SK-N-SH treated with all-trans-retinoic acid at 6 μM for 48 hours (cell line): ENCODE results near the gene TXK.

Source experiments
- ARNTL ChIP-seq: fragments of 450-650 bp; formaldehyde crosslinking; IDR thresholded peaks from 2 replicates; pipeline ENCODE4 v1.5.0; 2020; ENCODE audit warnings: low read depth, mild to moderate bottlenecking, moderate library complexity, borderline replicate concordance
- CSDC2 ChIP-seq: fragments of 250-450 bp; sonication (Bioruptor Pico); IDR thresholded peaks from 2 replicates; pipeline ENCODE4 v1.5.0; 2020; ENCODE audit warnings: mild to moderate bottlenecking, moderate library complexity
- PPARA ChIP-seq: fragments of 250-450 bp; sonication (Bioruptor Pico); IDR thresholded peaks from 2 replicates; pipeline ENCODE4 v1.5.0; 2020; ENCODE audit warnings: mild to moderate bottlenecking, borderline replicate concordance
- RARB ChIP-seq: fragments of 250-450 bp; sonication (Bioruptor Pico); IDR thresholded peaks from 2 replicates; pipeline ENCODE4 v1.8.0; 2021; ENCODE audit warnings: mild to moderate bottlenecking, moderate library complexity
- TOX ChIP-seq: fragments of 250-450 bp; sonication (Bioruptor Pico); IDR thresholded peaks from 2 replicates; pipeline ENCODE4 v1.8.0; 2021; ENCODE audit warnings: mild to moderate bottlenecking, moderate library complexity, borderline replicate concordance
- ZC3H10 ChIP-seq: fragments of 250-450 bp; sonication (Bioruptor Pico); IDR thresholded peaks from 2 replicates; pipeline ENCODE4 v1.5.1; 2021; ENCODE audit warnings: mild to moderate bottlenecking, moderate library complexity
- TF ChIP-seq, protein P1 (sequence below): fragments of 250-450 bp; sonication (Bioruptor Pico); IDR thresholded peaks from 2 replicates; pipeline ENCODE4 v1.5.1; 2020; ENCODE audit warnings: low read depth, mild to moderate bottlenecking, moderate library complexity
- TF ChIP-seq, protein P2 (sequence below): fragments of 250-450 bp; sonication (Bioruptor Pico); IDR thresholded peaks from 2 replicates; pipeline ENCODE4 v1.8.0; 2021; ENCODE audit warnings: low read depth, mild to moderate bottlenecking, moderate library complexity, borderline replicate concordance

DNA sequence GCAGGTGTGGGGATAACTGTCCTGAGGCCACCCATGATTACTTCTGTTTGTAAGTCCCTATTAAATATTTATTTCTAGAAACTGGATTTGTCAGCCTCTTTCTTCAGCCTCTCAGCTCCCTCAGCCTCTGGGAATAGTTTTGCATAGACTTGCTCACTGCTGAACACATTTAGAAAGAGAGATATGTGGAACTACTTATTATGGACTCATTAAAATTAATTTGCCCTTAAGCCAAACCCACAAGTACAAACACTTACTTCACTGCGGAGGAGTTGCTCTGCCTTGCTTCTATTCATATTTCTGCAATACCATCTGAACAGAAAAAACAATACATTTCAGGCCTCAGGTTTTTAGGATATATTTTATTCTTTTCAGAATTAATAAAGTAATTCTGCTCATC, 22.4 kb upstream of the TXK start:
- TF ChIP-seq ARNTL (CRISPR knock-in tag) (no peak), ZC3H10 (CRISPR knock-in tag) (no peak), RARB (CRISPR knock-in tag) (no peak), PPARA (CRISPR knock-in tag) (no peak), CSDC2 (CRISPR knock-in tag) (no peak), TOX (CRISPR knock-in tag) (no peak)
- TF ChIP-seq, protein P1, sequence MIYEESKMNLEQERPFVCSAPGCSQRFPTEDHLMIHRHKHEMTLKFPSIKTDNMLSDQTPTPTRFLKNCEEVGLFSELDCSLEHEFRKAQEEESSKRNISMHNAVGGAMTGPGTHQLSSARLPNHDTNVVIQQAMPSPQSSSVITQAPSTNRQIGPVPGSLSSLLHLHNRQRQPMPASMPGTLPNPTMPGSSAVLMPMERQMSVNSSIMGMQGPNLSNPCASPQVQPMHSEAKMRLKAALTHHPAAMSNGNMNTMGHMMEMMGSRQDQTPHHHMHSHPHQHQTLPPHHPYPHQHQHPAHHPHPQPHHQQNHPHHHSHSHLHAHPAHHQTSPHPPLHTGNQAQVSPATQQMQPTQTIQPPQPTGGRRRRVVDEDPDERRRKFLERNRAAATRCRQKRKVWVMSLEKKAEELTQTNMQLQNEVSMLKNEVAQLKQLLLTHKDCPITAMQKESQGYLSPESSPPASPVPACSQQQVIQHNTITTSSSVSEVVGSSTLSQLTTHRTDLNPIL (CRISPR knock-in tag) = no peak
- TF ChIP-seq, protein P2, sequence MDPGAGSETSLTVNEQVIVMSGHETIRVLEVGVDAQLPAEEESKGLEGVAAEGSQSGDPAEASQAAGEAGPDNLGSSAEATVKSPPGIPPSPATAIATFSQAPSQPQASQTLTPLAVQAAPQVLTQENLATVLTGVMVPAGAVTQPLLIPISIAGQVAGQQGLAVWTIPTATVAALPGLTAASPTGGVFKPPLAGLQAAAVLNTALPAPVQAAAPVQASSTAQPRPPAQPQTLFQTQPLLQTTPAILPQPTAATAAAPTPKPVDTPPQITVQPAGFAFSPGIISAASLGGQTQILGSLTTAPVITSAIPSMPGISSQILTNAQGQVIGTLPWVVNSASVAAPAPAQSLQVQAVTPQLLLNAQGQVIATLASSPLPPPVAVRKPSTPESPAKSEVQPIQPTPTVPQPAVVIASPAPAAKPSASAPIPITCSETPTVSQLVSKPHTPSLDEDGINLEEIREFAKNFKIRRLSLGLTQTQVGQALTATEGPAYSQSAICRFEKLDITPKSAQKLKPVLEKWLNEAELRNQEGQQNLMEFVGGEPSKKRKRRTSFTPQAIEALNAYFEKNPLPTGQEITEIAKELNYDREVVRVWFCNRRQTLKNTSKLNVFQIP (CRISPR knock-in tag) = no peak
